ENCODE data around the gene SALL4. TPM values are rescaled to one million over a fixed set of nuclear protein-coding genes. Genes with fewer than 3 reads are reported as not detected.
"Not testable (repeated sequence)": the region's sequence is repeated elsewhere in the genome, so short reads cannot be mapped to it uniquely, and the experiment has no call there.

SALL4 gene
- total RNA-seq, 2 experiments from 2014 or later, result 0.74 to 0.92 TPM

DNA sequence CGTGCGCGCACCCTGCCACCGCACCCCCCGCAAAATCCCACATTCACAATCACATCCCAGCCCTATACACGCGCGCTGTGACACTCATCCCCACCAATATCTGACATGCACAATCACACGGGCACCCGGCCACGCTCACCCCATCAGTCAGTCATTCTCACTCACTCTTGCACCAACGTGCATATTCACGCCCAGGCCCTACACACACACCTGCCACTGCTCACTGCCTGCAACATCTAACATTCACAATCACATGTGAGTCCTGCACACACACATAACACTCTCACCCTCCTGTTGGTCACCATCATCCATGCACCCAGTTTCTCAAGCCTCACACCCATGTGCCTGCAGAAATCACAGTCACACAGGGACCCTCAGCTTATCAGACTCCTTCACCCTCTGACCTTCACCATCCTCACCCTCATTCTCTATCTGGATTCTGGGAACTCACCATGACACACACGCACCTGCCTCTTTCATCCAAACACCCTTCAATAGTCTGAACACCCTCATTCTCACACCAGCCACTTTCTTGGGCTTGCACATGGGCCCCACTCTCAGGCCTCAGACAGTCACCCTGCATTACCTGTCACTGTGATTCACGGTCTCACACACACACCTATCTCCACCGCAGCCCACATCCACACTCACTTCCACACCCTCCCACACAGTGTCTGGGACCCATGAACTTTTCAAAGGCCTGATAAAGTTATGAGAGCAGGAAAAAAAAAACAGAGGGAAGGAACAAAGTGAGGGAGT is 33.4 kb downstream of the SALL4 start:
- peaks cover 27% of the 10 kb centered on the region for H3K27me3 Mint-ChIP-seq
- no peak for ATAC-seq
- H3K9me3 Mint-ChIP-seq, result no peaks in the 10 kb centered on the region
- H3K36me3 Mint-ChIP-seq (ENCODE audit: low read depth), result no peaks in the 10 kb centered on the region
- H3K4me3 Mint-ChIP-seq, result peak overlapping the region; percentile 43
- peaks cover 10% of the 10 kb centered on the region for H3K4me1 Mint-ChIP-seq (ENCODE audit: low read depth)
- CTCF ChIA-PET, result no interaction called here
- DNase-seq, result peak; percentile 24
- TF ChIP-seq, protein P1, sequence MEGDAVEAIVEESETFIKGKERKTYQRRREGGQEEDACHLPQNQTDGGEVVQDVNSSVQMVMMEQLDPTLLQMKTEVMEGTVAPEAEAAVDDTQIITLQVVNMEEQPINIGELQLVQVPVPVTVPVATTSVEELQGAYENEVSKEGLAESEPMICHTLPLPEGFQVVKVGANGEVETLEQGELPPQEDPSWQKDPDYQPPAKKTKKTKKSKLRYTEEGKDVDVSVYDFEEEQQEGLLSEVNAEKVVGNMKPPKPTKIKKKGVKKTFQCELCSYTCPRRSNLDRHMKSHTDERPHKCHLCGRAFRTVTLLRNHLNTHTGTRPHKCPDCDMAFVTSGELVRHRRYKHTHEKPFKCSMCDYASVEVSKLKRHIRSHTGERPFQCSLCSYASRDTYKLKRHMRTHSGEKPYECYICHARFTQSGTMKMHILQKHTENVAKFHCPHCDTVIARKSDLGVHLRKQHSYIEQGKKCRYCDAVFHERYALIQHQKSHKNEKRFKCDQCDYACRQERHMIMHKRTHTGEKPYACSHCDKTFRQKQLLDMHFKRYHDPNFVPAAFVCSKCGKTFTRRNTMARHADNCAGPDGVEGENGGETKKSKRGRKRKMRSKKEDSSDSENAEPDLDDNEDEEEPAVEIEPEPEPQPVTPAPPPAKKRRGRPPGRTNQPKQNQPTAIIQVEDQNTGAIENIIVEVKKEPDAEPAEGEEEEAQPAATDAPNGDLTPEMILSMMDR (IDR thresholded peaks at IDR 0.05), result no peak
- no peak overlapping the region for H3K27ac Mint-ChIP-seq
- POLR2A ChIA-PET, result no interaction called here
- intact Hi-C loops (cut with micrococcal nuclease), result no loop called here

DNA sequence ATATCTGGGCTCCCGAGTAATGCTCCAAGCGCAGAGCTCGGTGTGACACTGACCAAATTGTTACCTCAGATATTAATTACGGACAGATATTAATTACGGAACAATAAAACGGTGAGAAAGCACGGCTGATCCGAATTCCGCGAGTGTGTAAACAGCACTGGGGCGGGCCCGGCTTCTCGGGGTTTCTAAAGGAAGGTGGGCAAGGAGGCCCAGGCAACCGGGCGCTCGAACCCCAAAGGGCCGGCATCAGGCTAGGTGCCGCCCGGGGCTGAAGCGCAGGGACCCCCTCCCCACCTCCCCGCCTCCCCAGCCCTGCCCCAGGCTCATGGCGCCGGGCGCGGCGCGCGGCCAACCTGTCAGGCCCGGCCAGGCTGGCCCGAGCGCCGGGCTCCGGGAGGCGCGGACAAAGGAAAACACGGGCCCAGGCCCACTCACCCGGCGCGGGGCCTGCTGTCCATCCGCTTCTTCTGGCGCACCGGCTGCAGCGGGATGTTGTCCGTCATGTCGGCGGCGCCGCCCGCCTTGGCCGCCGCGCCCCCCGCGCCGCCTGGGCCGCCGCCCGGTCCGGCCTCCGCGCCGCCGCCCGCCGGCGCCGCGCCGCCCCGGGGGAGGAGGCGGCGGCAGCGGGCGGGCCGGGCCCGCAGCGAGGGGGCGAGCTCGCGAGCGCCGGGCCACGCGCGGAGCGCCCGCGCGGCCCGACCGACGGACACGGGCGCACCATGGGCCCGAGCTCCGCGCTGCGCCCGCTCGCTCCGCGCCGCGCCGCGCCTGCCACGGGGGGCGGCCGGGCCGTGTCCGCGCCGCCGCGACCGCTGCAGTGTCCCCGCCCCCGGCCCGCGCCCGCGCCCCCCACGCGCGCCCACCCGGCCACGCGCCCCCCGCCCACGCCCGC is 34.2 kb downstream of the SALL4 start, which contains the start of gene ATP9A:
Gene ATP9A (minus strand): TSS at position 524 of the 892 bp plus-strand sequence. CDS start 21 bp downstream, at position 503.
- DNase-seq (peak; percentile 8), ATAC-seq (no peak)
- H3K27ac Mint-ChIP-seq, result no peak within 1 kb of the TSS
- peaks cover 10% of the 10 kb centered on the region for H3K4me1 Mint-ChIP-seq (ENCODE audit: low read depth)
- H3K4me3 Mint-ChIP-seq, result peak within 1 kb of the TSS; percentile 57
- intact Hi-C loops (cut with micrococcal nuclease), result no loop called here
- H3K27me3 Mint-ChIP-seq, result peaks cover 29% of the 10 kb centered on the region
- H3K9me3 Mint-ChIP-seq, result no peaks in the 10 kb centered on the region
- ChIA-PET POLR2A (no interaction called here), CTCF (interaction anchor here (0.9 to 1.3 kb wide), 2 partner anchors 32 to 67 kb away, joined by 3 to 4 read pairs; no protein-coding TSS in a partner anchor)
- no peaks in the 10 kb centered on the region for H3K36me3 Mint-ChIP-seq (ENCODE audit: low read depth)
- TF ChIP-seq, protein P1 (IDR thresholded peaks at IDR 0.05), result no peak

DNA sequence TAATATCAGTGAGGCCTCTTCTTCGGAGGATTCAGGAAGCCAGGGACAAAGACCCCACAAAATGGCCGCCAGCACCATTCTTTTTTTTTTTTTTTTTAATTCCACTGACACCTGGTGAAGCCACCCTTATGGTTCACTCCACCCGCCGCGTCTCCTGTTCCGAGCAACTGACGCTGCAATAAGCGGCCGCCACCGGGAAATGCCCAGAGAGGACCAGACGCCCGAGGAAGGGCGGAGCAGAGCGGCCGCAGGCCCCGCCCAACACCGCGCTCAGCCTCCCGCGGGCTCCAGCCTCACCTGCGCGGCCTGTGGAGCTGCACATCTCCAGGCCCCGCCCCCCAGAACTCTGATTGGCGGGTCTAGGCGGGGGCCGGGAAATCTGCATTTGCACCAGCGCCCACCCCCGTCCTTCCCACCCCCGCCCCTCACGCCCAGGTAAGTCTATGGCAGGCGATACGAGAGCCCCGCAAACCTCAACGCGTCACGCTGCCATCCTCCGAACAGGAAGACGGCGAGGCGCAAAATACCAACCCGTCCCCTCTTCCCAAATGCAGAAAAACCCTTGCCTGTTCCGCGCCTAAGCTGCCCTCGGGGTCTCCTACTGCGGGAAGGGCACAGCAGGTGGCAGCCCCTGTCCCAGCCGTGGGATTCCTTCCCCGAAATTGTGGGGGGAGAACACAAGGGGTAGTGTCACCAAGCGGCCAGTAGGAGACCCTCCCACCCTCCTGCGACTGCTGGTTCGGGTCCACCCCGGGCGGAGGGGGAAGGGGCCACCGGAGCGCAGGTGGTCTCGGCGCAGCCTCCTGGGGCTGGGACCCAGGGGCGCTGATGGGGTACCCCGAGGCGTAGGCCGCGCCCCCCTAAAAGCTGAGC is 35.1 kb downstream of the SALL4 start:
- Mint-ChIP-seq H3K4me1 (ENCODE audit: low read depth) (peaks cover 10% of the 10 kb centered on the region), H3K9me3 (no peaks in the 10 kb centered on the region), H3K4me3 (peak overlapping the region; percentile 57), H3K27me3 (peaks cover 29% of the 10 kb centered on the region), H3K36me3 (ENCODE audit: low read depth) (no peaks in the 10 kb centered on the region), H3K27ac (no peak overlapping the region)
- CTCF ChIA-PET, result interaction anchor here (0.9 to 1.3 kb wide), 2 partner anchors 33 to 66 kb away, joined by 3 to 4 read pairs; no protein-coding TSS in a partner anchor
- ATAC-seq (peak; percentile 91), DNase-seq (peak; percentile 63)
- TF ChIP-seq, protein P1 (IDR thresholded peaks at IDR 0.05), result no peak
- intact Hi-C loops (cut with micrococcal nuclease), result no loop called here
- POLR2A ChIA-PET, result no interaction called here

DNA sequence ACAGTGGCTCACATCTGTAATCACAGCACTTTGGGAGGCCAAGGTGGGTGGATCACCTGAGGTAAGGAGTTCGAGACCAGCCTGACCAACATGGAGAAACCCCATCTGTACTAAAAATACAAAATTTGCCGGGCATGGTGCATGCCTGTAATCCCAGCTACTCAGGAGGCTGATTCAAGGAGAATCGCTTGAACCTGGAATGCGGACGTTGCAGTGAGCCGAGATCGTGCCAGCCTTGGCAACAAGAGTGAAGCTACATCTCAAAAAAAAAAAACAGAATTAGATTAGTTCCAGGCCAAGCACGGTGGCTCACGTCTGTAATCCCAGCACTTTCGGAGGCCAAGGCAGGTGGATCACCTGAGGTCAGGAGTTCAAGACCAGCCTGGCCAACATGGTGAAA is 36.9 kb downstream of the SALL4 start:
- peaks cover 29% of the 10 kb centered on the region for H3K27me3 Mint-ChIP-seq
- H3K36me3 Mint-ChIP-seq (ENCODE audit: low read depth); H3K4me3 Mint-ChIP-seq; H3K27ac Mint-ChIP-seq; POLR2A ChIA-PET; DNase-seq; H3K9me3 Mint-ChIP-seq; H3K4me1 Mint-ChIP-seq (ENCODE audit: low read depth); ATAC-seq; intact Hi-C loops (cut with micrococcal nuclease): not testable (repeated sequence)
- CTCF ChIA-PET, result interaction anchor here (1.2 kb wide), 1 partner anchor 65 kb away, joined by 3 read pairs; no protein-coding TSS in a partner anchor
